HepG2 (cell line): ENCODE measurements around the gene UBFD1. TPM values are rescaled to one million over a fixed set of nuclear protein-coding genes. Genes with fewer than 3 reads are reported as not detected.

ENCODE experiments used
- CCDC6 ChIP-seq: sonication (generic); formaldehyde crosslinking; IDR thresholded peaks from 2 replicates; pipeline ENCODE4 v1.8.1; 2022; ENCODE audit warnings: mild to moderate bottlenecking, missing genetic modification reagents, moderate library complexity
- GPN1 ChIP-seq: sonication (generic); formaldehyde crosslinking; IDR thresholded peaks from 2 replicates; pipeline ENCODE4 v1.5.1; 2020; ENCODE audit warnings: missing genetic modification reagents, borderline replicate concordance
- HIVEP1 ChIP-seq: sonication (generic); formaldehyde crosslinking; IDR thresholded peaks from 2 replicates; pipeline ENCODE4 v1.4.0; 2020; ENCODE audit warnings: mild to moderate bottlenecking, missing genetic modification reagents
- HNRNPL ChIP-seq: fragments of 200-400 bp; formaldehyde crosslinking; IDR thresholded peaks from 2 replicates; pipeline ENCODE4 v1.6.1; 2017; ENCODE audit warnings: mild to moderate bottlenecking, low read depth, low read length
- KAT8 ChIP-seq: IDR thresholded peaks from 2 replicates; pipeline ENCODE4 v1.6.1; 2016; ENCODE audit warnings: missing genetic modification reagents, missing compliant biosample characterization
- MTA3 ChIP-seq: sonication (generic); formaldehyde crosslinking; IDR thresholded peaks from 2 replicates; pipeline ENCODE4 v1.4.0; 2020; ENCODE audit warnings: missing genetic modification reagents
- POLR2A ChIP-seq, 2 experiments: IDR thresholded peaks; 2 replicates each; pipeline ENCODE4 v1.6.1; 2011; ENCODE audit warnings: low read depth in 2 of 2, low read length in 2 of 2, mild to moderate bottlenecking in 1 of 2, moderate library complexity in 1 of 2; ENCODE audit not compliant: insufficient read depth in 1 of 2
- RNF2 ChIP-seq: fragments of 450-650 bp; conservative IDR thresholded peaks from 2 replicates; pipeline ENCODE4 v1.6.1; 2016; ENCODE audit warnings: low read depth
- SMAD9 ChIP-seq: sonication (generic); formaldehyde crosslinking; IDR thresholded peaks from 2 replicates; pipeline ENCODE4 v1.5.1; 2020; ENCODE audit warnings: mild to moderate bottlenecking, missing genetic modification reagents
- SMARCE1 ChIP-seq: fragments of 450-650 bp; IDR thresholded peaks from 2 replicates; pipeline ENCODE4 v1.6.1; 2017; ENCODE audit warnings: borderline replicate concordance
- SRF ChIP-seq: IDR thresholded peaks from 2 replicates; pipeline ENCODE4 v1.6.1; 2011; ENCODE audit warnings: mild to moderate bottlenecking, low read depth, low read length, moderate library complexity
- TCF12 ChIP-seq, 2 experiments: fragments of 450-650 bp in 1 of 2; sonication (generic) in 1 of 2; formaldehyde crosslinking in 1 of 2; IDR thresholded peaks; 2 replicates each; pipeline versions ENCODE4 v1.6.1 to v1.8.0; 2017 to 2022; ENCODE audit warnings: antibody characterized with exemption in 1 of 2, mild to moderate bottlenecking in 1 of 2, missing genetic modification reagents in 1 of 2, moderate library complexity in 1 of 2
- U2AF1 ChIP-seq: fragments of 200-400 bp; formaldehyde crosslinking; optimal IDR thresholded peaks from 2 replicates; pipeline ENCODE3; 2017; ENCODE audit warnings: mild to moderate bottlenecking, low read depth, low read length
- ZNF672 ChIP-seq: sonication (generic); formaldehyde crosslinking; IDR thresholded peaks from 2 replicates; pipeline ENCODE4 v1.8.1; 2022; ENCODE audit warnings: missing genetic modification reagents
- ZNF780A ChIP-seq: sonication (generic); formaldehyde crosslinking; IDR thresholded peaks from 2 replicates; pipeline ENCODE4 v1.8.0; 2022; ENCODE audit warnings: mild to moderate bottlenecking, missing genetic modification reagents, moderate library complexity
- ZNF816 ChIP-seq: sonication (generic); formaldehyde crosslinking; IDR thresholded peaks from 2 replicates; pipeline ENCODE4 v1.8.0; 2022; ENCODE audit warnings: missing genetic modification reagents, mild to moderate bottlenecking, borderline replicate concordance
- ZNF883 ChIP-seq: sonication (generic); formaldehyde crosslinking; IDR thresholded peaks from 2 replicates; pipeline ENCODE4 v1.5.1; 2020; ENCODE audit warnings: mild to moderate bottlenecking, missing genetic modification reagents; ENCODE audit errors: not compliant biosample characterization
- ZSCAN12 ChIP-seq: sonication (generic); formaldehyde crosslinking; IDR thresholded peaks from 2 replicates; pipeline ENCODE4 v1.9.0; 2021; ENCODE audit warnings: mild to moderate bottlenecking, missing genetic modification reagents
- polyA plus RNA-seq, 8 experiments: library from polyadenylated mRNA; depleted of rRNA in 3 of 8; stranded (reverse) in 7 of 8; unstranded in 1 of 8; fragments of >200 nt; fragmentation: Illumina TruSeq in 4 of 8; extraction: Trizol in 4 of 8; gene quantifications; 2 replicates each; pipeline versions ENCODE4 v1.2.1 to v1.2.3, GENCODE V29; 2011 to 2016; ENCODE audit warnings: low read depth in 4 of 8, missing spikeins in 1 of 8, mixed read lengths in 1 of 8; ENCODE audit not compliant: insufficient read depth in 1 of 8
- total RNA-seq, 5 experiments: library from RNA; depleted of rRNA; stranded (reverse); fragments of >200 nt; fragmentation: Illumina TruSeq; extraction: Trizol; gene quantifications; 2 replicates each; pipeline ENCODE4 v1.2.3, GENCODE V29; 2016; ENCODE audit warnings: low read depth in 1 of 5
- TF ChIP-seq, protein P1 (sequence below): sonication (generic); formaldehyde crosslinking; IDR thresholded peaks from 2 replicates; pipeline ENCODE4 v1.4.0; 2020; ENCODE audit warnings: mild to moderate bottlenecking, missing genetic modification reagents
- TF ChIP-seq, protein P2 (sequence below): sonication (generic); formaldehyde crosslinking; IDR thresholded peaks from 2 replicates; pipeline ENCODE4 v1.5.1; 2020; ENCODE audit warnings: missing genetic modification reagents, mild to moderate bottlenecking, borderline replicate concordance
- TF ChIP-seq, protein P3 (sequence below): IDR thresholded peaks from 2 replicates; pipeline ENCODE4 v1.6.1; 2016; ENCODE audit warnings: missing compliant biosample characterization, missing genetic modification reagents, borderline replicate concordance
- TF ChIP-seq, protein P4 (sequence below): sonication (generic); formaldehyde crosslinking; IDR thresholded peaks from 2 replicates; pipeline ENCODE4 v1.4.0; 2020; ENCODE audit warnings: missing genetic modification reagents
- TF ChIP-seq, protein P5 (sequence below): sonication (generic); formaldehyde crosslinking; IDR thresholded peaks from 2 replicates; pipeline ENCODE4 v1.9.0; 2021; ENCODE audit warnings: missing genetic modification reagents, mild to moderate bottlenecking, borderline replicate concordance

Gene UBFD1
- total and polyA plus RNA-seq, 2 of the 13 experiments (the other 11 are each of a cell fraction or from before 2014, with no cell fraction given): 100 to 111 TPM

- TF ChIP-seq U2AF1 (peak; percentile 90), SRF (peak; percentile 70; the same call in 1 of the 2 replicates), ZSCAN12 (CRISPR knock-in tag) (peak; percentile 98), HIVEP1 (CRISPR knock-in tag) (peak; percentile 95), MTA3 (0 out of 2 replicates have a peak, but pooled peaks have one; percentile 47), CCDC6 (CRISPR knock-in tag) (peak; percentile 88; the same call in 1 of the 2 replicates), ZNF816 (CRISPR knock-in tag) (no peak), SMARCE1 (no peak), GPN1 (CRISPR knock-in tag) (no peak), ZNF672 (CRISPR knock-in tag) (no peak; the same call in 1 of the 2 replicates), ZNF883 (peak; percentile 89), POLR2A (IDR thresholded peaks at IDR 0.05; ENCODE audit: insufficient read depth in 1 of 2, low read depth in 2 of 2, low read length in 2 of 2) (peak; percentile 85 to 98), SMAD9 (CRISPR knock-in tag) (peak; percentile 90), RNF2 (peak; percentile 95), TCF12 (IDR thresholded peaks at IDR 0.05) (no peak), TCF12 (CRISPR knock-in tag; IDR thresholded peaks at IDR 0.05) (peak; percentile 91; the same call in 1 of the 2 replicates), HNRNPL (no peak), ZNF780A (CRISPR knock-in tag) (peak; percentile 85), KAT8 (CRISPR knock-in tag) (peak; percentile 98)
- TF ChIP-seq, protein P1, sequence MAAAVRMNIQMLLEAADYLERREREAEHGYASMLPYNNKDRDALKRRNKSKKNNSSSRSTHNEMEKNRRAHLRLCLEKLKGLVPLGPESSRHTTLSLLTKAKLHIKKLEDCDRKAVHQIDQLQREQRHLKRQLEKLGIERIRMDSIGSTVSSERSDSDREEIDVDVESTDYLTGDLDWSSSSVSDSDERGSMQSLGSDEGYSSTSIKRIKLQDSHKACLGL: peak; percentile 100
- TF ChIP-seq, protein P2, sequence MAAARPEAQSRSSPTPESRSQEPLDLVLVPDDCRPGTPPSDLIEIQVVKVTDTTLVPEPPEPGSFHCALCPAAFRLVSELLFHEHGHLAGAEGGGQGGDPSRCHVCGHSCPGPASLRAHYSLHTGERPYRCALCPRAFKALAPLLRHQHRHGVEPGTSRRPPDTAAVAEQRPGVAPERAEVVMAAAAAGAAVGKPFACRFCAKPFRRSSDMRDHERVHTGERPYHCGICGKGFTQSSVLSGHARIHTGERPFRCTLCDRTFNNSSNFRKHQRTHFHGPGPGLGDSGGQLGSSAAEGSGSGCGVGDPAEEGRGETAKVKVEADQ (CRISPR knock-in tag): peak; percentile 92
- TF ChIP-seq, protein P3, sequence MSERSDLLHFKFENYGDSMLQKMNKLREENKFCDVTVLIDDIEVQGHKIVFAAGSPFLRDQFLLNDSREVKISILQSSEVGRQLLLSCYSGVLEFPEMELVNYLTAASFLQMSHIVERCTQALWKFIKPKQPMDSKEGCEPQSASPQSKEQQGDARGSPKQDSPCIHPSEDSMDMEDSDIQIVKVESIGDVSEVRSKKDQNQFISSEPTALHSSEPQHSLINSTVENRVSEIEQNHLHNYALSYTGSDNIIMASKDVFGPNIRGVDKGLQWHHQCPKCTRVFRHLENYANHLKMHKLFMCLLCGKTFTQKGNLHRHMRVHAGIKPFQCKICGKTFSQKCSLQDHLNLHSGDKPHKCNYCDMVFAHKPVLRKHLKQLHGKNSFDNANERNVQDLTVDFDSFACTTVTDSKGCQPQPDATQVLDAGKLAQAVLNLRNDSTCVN (CRISPR knock-in tag): peak; percentile 91
- TF ChIP-seq, protein P4, sequence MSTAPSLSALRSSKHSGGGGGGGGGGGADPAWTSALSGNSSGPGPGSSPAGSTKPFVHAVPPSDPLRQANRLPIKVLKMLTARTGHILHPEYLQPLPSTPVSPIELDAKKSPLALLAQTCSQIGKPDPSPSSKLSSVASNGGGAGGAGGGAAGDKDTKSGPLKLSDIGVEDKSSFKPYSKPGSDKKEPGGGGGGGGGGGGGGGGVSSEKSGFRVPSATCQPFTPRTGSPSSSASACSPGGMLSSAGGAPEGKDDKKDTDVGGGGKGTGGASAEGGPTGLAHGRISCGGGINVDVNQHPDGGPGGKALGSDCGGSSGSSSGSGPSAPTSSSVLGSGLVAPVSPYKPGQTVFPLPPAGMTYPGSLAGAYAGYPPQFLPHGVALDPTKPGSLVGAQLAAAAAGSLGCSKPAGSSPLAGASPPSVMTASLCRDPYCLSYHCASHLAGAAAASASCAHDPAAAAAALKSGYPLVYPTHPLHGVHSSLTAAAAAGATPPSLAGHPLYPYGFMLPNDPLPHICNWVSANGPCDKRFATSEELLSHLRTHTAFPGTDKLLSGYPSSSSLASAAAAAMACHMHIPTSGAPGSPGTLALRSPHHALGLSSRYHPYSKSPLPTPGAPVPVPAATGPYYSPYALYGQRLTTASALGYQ (CRISPR knock-in tag): peak; percentile 86
- TF ChIP-seq, protein P5, sequence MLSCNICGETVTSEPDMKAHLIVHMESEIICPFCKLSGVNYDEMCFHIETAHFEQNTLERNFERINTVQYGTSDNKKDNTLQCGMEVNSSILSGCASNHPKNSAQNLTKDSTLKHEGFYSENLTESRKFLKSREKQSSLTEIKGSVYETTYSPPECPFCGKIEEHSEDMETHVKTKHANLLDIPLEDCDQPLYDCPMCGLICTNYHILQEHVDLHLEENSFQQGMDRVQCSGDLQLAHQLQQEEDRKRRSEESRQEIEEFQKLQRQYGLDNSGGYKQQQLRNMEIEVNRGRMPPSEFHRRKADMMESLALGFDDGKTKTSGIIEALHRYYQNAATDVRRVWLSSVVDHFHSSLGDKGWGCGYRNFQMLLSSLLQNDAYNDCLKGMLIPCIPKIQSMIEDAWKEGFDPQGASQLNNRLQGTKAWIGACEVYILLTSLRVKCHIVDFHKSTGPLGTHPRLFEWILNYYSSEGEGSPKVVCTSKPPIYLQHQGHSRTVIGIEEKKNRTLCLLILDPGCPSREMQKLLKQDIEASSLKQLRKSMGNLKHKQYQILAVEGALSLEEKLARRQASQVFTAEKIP: no peak
These were observed at the start of gene UBFD1, which contains the start of gene EARS2 (continued) for GRCh38 chr16:23556881-23557778.
